ENCODE measurements around the gene KLHDC9.
A peak's percentile ranks its signal among the peaks of the same experiment; 100 is the strongest.

Gene KLHDC9

GRCh38 chr1:161133220-161133740, 35.1 kb downstream of the KLHDC9 start:
- no peak for DNase-seq

- DNase-seq, result no peak
Observed at GRCh38 chr1:161137881-161138280, 39.7 kb downstream of the KLHDC9 start.

- DNase-seq, result no peak
Observed at GRCh38 chr1:161138431-161138830, 40.3 kb downstream of the KLHDC9 start.

- peak in 1 of 2 experiments; percentile 24 for DNase-seq
Observed at GRCh38 chr1:161139766-161140165, 41.6 kb downstream of the KLHDC9 start.

- no peak for DNase-seq
Observed at GRCh38 chr1:161140755-161141400, 42.7 kb downstream of the KLHDC9 start.

GRCh38 chr1:161145832-161146231, 47.7 kb downstream of the KLHDC9 start:
- DNase-seq, result no peak

Measured in SW 1271 (cell line).